ENCODE data around the gene TBCEL. TPM values are rescaled to one million over a fixed set of nuclear protein-coding genes. Genes with fewer than 3 reads are reported as not detected.

Gene TBCEL
- total RNA-seq, 4 donors from 2014 or later = 12.1 to 87.5 (median 35.6) TPM

GRCh38 chr11:121063728-121064127, 39.8 kb downstream of the TBCEL start:
- TF ChIP-seq CTCF (IDR thresholded peaks at IDR 0.05) (peak in 1 of 4 experiments; percentile 19), POLR2A (IDR thresholded peaks at IDR 0.05) (no peak)
- H3K27me3 ChIP-seq = no peaks in the 10 kb centered on the region
- H3K36me3 ChIP-seq = no peaks in the 10 kb centered on the region
- intact Hi-C loops (cut with DNase I; ENCODE audit: low total_unique reads) = no loop called here
- H3K9me3 ChIP-seq = no peaks in the 10 kb centered on the region
- no peak overlapping the region for H3K27ac ChIP-seq
- H3K4me3 ChIP-seq = no peak overlapping the region
- no peak for DNase-seq
- no peaks in the 10 kb centered on the region for H3K4me1 ChIP-seq

- no peak overlapping the region for H3K4me3 ChIP-seq
- no peak for DNase-seq
- H3K36me3 ChIP-seq = no peaks in the 10 kb centered on the region
- H3K4me1 ChIP-seq = no peaks in the 10 kb centered on the region
- no peaks in the 10 kb centered on the region for H3K9me3 ChIP-seq
- H3K27me3 ChIP-seq = no peaks in the 10 kb centered on the region
- intact Hi-C loops (cut with DNase I; ENCODE audit: low total_unique reads) = no loop called here
- H3K27ac ChIP-seq = no peak overlapping the region
- no peak for TF ChIP-seq CTCF (IDR thresholded peaks at IDR 0.05)
- TF ChIP-seq POLR2A (IDR thresholded peaks at IDR 0.05) = no peak
These were observed 42.7 kb downstream of the TBCEL start for GRCh38 chr11:121066623-121067022.

- Histone ChIP-seq H3K4me1 (no peaks in the 10 kb centered on the region), H3K36me3 (no peaks in the 10 kb centered on the region), H3K27me3 (no peaks in the 10 kb centered on the region), H3K4me3 (no peak overlapping the region), H3K9me3 (no peaks in the 10 kb centered on the region), H3K27ac (no peak overlapping the region)
- intact Hi-C loops (cut with DNase I; ENCODE audit: low total_unique reads) = no loop called here
- DNase-seq = no peak
- TF ChIP-seq CTCF (IDR thresholded peaks at IDR 0.05) (no peak), POLR2A (IDR thresholded peaks at IDR 0.05) (no peak)
These were observed 43.1 kb downstream of the TBCEL start for GRCh38 chr11:121067026-121067425.

- Histone ChIP-seq H3K27ac (no peak overlapping the region), H3K9me3 (no peaks in the 10 kb centered on the region), H3K27me3 (no peaks in the 10 kb centered on the region), H3K4me3 (no peak overlapping the region), H3K36me3 (no peaks in the 10 kb centered on the region), H3K4me1 (no peaks in the 10 kb centered on the region)
- TF ChIP-seq POLR2A (IDR thresholded peaks at IDR 0.05) (no peak), CTCF (IDR thresholded peaks at IDR 0.05) (no peak)
- intact Hi-C loops (cut with DNase I; ENCODE audit: low total_unique reads) = no loop called here
- no peak for DNase-seq
These were observed 43.6 kb downstream of the TBCEL start for GRCh38 chr11:121067453-121067852.

GRCh38 chr11:121067962-121068647, 44.2 kb downstream of the TBCEL start:
- Histone ChIP-seq H3K36me3 (no peaks in the 10 kb centered on the region), H3K27ac (no peak overlapping the region), H3K27me3 (no peaks in the 10 kb centered on the region), H3K4me1 (no peaks in the 10 kb centered on the region), H3K9me3 (no peaks in the 10 kb centered on the region), H3K4me3 (no peak overlapping the region)
- no peak for DNase-seq
- no peak for TF ChIP-seq CTCF (IDR thresholded peaks at IDR 0.05)
- no peak for TF ChIP-seq POLR2A (IDR thresholded peaks at IDR 0.05)
- intact Hi-C loops (cut with DNase I; ENCODE audit: low total_unique reads) = no loop called here
